AG20443 (cell line): ENCODE results near the gene AKR1C3.
"Not testable (repeated sequence)": the region's sequence is repeated elsewhere in the genome, so short reads cannot be mapped to it uniquely, and the experiment has no call there.

Experiments used
- DNase-seq: peaks from one replicate; pipeline ENCODE4 v3.0.0; 2012; ENCODE audit warnings: low spot score, mixed read lengths

Gene AKR1C3

GRCh38 chr10:5094265-5095205 lies at the start of gene AKR1C3:
AKR1C3 (plus strand) TSS chr10:5094414; CDS start chr10:5094445, 31 bp downstream.
- peak; percentile 56 for DNase-seq

- no peak for DNase-seq
These were observed 49.1 kb upstream of the AKR1C3 start for GRCh38 chr10:5045095-5045494.

GRCh38 chr10:5046410-5046809 lies 47.8 kb upstream of the AKR1C3 start:
- DNase-seq = no peak

GRCh38 chr10:5047055-5047454 lies 47.2 kb upstream of the AKR1C3 start:
- DNase-seq = not testable (repeated sequence)

DNA sequence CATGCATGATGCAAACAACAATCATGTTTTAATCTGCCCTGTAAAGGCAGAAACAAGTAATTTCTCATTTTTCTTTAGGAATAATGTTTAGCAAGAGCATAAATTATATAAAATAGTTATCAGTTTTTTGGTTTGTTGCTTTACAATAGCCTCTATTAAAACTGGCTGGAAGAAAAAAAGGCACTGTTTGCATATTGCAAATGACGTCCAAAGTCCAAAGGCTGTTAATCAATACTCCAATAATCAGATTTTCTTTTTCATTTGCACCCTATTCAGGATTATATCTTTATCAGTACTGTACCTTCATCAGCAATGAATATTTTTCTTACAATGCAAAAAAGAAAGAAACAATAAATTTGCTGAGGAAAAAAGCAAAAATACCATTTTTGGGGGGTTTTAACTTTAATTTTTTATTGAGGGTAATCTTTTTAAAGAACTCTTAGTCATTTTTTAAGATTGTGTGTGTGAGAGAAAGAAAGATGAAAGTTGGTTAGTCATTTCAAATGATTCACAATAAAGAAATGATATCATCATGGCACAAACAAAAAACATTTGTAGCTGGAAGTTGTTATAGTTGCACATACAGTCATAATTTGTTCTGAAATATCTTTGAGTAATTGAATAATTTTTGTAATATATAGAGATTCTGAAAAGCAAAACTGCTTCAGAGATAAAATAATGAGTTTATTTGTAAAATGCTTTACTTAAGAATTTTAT lies 46.1 kb upstream of the AKR1C3 start:
- peak; percentile 68 for DNase-seq

DNA sequence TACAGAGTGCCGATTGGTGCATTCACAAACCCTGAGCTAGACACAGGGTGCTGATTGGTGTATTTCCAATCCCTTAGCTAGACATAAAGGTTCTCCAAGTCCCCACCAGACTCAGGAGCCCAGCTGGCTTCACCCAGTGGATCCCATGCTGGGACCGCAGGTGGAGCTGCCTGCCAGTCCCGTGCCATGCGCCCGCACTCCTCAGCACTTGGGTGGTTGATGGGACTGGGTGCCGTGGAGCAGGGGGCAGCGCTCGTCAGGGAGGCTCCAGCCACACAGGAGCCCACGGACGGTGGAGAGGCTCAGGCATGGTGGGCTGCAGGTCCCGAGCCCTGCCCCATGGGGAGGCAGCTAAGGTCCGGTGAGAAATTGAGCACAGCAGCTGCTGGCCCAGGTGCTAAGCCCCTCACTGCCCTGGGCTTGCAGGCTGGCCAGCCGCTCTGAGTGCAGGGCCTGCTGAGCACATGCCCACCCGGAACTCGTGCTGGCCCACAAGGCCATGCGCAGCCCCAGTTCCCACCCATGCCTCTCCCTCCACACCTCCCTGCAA lies 41.2 kb upstream of the AKR1C3 start:
- not testable (repeated sequence) for DNase-seq

DNA sequence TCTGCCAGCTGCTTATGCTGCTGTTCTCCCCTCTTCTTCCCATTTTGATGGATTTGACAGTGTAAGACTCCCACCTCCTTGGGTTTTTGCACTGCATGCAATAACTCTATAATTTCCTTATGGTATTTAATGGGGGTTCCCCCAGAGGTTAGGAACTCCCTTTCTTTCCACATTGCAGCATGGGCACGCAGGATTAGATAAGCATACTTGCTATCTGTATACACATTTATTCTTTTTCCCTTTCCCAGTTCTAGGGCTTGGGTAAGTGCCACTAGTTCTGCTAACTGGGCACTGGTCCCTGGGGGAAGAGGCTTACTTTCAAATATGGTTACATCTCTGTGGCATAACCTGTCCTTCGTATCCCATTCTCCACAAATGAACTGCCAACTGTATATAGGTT lies 39.4 kb upstream of the AKR1C3 start:
- DNase-seq = not testable (repeated sequence)

GRCh38 chr10:5059267-5059666 lies 34.9 kb upstream of the AKR1C3 start:
- DNase-seq = not testable (repeated sequence)

- DNase-seq = not testable (repeated sequence)
These were observed 33.4 kb upstream of the AKR1C3 start for GRCh38 chr10:5060791-5061190.

DNA sequence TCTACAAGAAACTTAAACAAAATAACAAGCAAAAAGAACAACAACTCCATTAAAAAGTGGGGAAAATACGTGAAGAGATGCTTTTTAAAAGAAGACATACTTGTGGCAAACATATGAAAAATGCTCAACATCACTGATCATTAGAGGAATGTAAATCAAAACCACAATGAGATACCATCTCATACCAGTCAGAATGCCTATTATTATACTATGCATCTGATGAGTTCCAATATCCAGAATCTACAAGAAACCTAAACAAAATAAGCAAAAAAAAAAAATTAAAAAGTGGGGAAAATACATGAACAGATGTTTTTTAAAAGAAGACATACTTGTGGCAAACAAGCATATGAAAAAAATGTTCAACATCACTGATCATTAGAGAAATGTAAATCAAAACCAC lies 29.6 kb upstream of the AKR1C3 start:
- DNase-seq = no peak

DNA sequence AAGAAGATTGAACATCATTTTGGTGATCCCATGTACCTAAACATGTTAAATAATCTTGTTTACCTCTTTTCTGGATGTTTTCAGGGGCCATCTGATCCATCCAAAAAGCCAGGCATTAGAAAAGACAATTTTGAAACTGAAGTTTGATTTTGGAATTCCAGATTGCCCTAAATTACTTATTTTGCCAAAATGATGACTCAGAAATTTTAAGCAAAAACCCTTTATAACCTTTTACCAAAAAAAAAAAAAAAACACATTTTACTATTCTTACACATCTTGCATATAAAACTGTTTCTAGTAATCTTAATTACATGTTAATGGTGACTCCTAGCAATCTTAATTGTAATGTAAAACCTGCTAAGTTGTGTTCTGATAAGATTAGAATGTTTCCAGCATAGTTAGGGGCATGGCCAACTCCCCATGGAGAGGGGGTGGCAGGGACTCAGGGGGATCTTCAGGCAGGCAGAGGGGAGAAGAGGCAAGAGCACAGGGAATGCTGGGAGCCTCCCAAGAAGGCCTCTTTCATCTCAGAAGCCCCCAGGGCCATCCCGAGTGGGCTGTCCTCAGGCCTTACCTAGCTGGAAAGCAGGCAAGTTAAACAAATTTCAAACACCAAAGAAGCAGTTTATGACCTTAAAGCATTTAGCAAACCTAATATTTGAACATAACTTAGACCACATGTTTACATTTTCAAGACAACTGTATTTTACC lies 25.8 kb upstream of the AKR1C3 start:
- DNase-seq = no peak

DNA sequence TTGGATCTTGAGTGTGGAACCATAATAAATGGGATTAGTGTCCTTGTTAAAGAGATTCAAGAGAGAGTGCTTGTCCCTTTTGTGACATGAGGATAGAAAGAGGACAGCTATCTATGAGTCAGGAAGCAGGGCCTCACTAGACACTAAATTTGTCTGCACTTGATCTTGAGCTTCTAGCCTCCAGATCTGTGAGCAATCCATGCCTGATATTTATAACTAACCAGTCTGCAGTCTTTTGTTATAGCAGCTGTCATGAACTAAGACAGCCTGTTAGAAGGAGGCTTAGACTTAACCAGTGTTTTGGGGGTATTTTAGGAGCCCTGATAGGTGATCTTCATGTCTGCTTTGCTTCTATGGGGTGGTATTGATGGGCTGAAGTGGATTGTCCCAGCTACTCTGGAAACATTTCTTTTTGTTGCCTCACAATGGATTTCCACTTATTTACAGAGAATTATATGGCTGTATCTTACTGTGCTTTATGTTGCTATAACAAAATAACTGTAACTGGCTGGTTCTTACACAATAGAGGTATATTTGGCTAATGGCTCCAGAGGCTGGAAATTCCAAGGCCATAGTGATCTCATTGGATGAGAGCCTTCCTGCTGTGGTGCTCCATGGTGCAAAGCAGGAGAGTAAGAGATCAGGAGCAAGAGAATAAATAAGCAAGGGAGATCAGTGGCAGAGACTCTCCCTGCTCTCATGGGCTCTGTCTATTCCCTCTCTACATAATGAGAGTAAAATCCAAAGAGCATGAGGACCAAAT lies 23.4 kb upstream of the AKR1C3 start:
- DNase-seq = no peak

DNA sequence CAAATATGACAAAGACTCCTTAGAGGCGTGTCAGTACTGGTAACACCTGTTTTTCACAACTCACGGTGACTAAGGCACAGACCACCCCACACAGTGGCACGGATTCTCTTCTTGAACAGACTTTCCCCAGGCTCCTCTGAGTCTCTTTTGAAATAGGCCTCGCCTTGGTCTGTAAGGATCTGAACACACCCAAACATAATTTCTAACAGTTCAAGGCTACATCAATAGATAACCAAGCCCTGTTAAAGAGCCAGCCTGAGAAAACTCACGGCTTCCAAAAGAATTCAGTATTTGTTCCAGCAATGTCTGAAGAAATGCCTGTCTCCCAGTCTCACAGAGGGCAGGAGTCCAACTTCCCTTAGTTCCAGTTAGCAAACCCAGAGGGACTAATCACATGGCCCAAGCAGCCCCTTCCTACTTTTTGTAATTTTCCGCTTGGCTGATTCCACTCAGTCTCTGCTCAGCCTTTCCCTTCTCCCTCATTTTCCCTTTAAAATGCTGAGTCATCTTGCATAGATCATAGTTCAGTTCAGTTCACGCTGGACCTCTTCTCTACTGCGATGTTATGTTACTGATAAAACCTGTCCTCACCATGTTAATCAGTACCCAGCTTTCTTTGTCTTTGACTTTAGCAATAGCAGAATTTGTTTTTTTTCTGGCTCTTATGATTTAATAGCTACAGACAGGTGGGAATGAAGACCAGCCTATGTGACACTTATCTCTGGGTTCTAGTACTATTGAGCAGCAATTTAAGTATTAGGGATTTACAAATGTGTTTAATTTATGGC lies 22.6 kb upstream of the AKR1C3 start:
- DNase-seq = peak; percentile 66

DNA sequence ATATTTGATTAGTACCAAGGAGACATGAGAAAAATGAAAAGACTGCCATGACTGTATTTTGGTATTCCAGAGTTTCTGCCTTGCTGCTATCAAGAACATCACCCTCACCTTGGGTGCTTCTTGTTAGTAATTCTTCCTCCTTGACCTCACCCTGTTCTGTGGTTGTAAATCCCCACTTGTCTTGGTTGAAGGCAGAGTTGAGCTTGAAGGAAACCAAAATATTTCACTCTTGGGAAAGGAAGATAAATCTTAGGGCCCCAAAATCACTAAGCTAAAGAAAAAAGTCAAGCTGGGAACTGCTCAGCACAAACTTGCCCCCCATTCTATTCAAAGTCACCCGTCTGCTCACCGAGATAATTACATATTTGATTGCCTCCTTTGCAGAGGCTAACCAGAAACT lies 20.6 kb upstream of the AKR1C3 start:
- no peak for DNase-seq

DNA sequence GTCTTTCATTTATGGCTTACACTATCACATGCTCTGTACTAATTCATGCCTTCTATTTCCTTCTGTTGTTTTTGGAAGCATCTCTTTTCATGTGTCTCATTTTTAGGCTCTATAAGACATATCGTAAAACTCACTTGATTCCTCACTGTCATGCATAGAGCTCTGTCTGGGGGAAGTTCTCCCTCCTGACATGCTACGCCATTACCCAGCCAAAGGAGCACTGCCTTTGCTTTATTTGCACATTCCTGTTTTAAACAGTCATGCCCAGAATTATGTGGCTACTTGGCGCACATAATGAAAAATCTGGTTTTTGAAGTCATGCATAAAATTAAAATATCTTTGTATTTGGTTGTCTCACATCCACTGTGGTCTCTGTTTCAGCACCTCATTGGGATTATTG lies 17.6 kb upstream of the AKR1C3 start:
- DNase-seq = peak; percentile 65

DNA sequence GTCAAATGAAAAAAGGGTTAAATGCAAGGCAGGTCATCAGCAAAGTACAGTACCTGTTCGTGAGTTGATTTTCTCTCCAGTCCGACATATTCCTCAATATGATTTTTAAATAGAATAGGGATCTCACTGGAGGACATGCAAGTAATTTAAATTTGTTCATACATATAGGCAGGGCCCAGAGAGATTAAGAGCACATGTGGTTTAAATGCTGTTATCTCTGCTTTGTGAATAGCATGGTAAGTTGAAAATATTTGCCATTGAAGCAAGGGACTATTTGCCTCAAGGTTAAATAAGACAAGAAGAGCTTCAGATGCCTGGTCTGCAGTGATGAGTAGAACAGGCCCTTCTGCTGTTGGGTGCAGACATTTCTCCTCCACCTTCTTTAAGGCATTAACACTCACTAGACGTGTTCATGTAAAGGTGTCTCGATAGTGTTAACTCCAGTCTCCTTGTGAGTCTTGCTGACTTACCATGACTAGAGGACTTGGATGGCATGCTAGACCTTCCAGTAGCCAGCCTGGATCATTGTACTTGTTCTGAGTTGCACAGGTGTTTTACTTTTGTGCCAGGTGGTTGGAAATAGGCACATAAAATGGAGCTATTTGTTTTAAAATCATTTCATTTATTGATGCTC lies 15.6 kb upstream of the AKR1C3 start:
- DNase-seq = no peak

DNA sequence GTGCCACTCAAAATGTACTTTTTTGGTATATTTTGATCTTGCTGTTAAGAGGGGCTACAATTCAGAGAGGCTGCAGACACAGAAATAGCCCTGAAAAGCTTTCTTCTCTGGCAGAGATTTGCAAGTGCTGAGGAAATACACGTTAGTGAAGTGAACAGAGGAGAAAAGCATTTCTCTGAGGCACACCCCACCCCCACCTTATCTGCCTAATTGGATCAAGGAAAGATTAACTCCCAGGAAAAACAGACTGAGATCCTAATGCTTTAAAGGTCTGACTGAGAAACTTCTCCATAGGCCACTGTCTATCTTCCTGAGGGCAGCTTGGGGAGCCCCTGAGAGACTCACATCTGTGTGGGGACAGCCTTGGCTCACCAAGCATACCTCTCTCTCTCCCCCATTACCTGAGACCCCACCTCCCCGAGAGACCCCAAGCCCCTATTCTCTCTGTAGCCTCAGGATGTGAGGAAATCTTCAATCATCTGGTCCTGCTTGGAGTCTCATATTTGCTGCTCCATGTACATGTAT lies 14.8 kb upstream of the AKR1C3 start:
- DNase-seq = no peak

DNA sequence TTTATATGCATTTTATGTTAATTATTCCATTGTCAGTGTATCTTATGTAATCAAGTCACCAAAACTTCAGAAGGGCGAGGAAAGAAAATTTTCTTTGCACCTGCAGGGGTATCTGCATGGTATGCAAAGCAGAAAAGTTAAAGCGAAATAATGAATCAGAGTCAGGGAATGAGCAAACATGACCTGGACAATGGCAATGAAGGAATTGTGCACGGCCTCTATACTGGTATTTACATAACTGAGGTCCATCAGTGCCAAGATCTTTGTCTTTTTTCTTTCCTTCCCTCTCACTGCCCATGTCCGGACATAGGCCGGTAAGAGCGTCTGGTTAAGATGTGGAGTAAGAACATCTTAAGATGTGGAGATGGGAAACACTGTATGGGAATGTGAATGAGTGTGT lies 14.4 kb upstream of the AKR1C3 start:
- no peak for DNase-seq

DNA sequence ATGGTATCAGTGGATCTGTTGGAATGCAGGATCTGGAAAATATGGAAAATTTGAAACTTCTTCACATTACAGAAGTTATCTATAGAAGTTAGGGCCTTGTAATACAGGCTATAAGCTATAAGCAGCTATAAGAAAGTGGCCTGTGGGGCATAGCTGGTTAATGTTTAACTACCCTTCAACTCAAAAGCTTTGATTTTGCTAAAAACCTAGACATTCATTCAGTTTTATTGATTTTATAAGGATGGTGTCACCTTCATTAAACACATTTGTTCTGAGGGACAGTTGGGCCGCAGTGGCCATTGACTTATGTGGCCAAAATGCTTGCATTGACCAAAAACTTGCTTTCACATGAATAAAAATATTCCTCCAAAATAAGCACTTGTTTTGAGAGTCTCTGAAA lies 13.1 kb upstream of the AKR1C3 start:
- no peak for DNase-seq

- no peak for DNase-seq
These were observed 5.4 kb upstream of the AKR1C3 start for GRCh38 chr10:5088703-5089261.
